HepG2 (cell line): ENCODE data around the gene CD300LF. TPM values are rescaled to one million over a fixed set of nuclear protein-coding genes. Genes with fewer than 3 reads are reported as not detected.
A peak's percentile ranks its signal among the peaks of the same experiment; 100 is the strongest.

Experiments
- CENPBD1 ChIP-seq: sonication (generic); formaldehyde crosslinking; IDR thresholded peaks from 2 replicates; pipeline ENCODE4 v1.8.0; 2022; ENCODE audit warnings: missing genetic modification reagents, low read depth, mild to moderate bottlenecking, borderline replicate concordance
- NFIB ChIP-seq: sonication (generic); formaldehyde crosslinking; IDR thresholded peaks from 2 replicates; pipeline ENCODE4 v1.9.0; 2021; ENCODE audit warnings: missing genetic modification reagents, mild to moderate bottlenecking, borderline replicate concordance
- PAWR ChIP-seq: sonication (generic); formaldehyde crosslinking; IDR thresholded peaks from 2 replicates; pipeline ENCODE4 v1.4.0; 2020; ENCODE audit warnings: missing genetic modification reagents, mild to moderate bottlenecking, borderline replicate concordance
- RFX1 ChIP-seq: fragments of 450-650 bp; IDR thresholded peaks from 2 replicates; pipeline ENCODE4 v1.6.1; 2017
- STAG1 ChIP-seq: sonication (generic); formaldehyde crosslinking; IDR thresholded peaks from 2 replicates; pipeline ENCODE4 v1.4.0; 2020; ENCODE audit warnings: missing genetic modification reagents
- STAT6 ChIP-seq: sonication (generic); formaldehyde crosslinking; IDR thresholded peaks from 2 replicates; pipeline ENCODE4 v1.4.0; 2020; ENCODE audit warnings: missing genetic modification reagents, mild to moderate bottlenecking, borderline replicate concordance
- TOPORS ChIP-seq: sonication (generic); formaldehyde crosslinking; IDR thresholded peaks from 2 replicates; pipeline ENCODE4 v1.8.0; 2023; ENCODE audit warnings: mild to moderate bottlenecking, missing genetic modification reagents
- ZBTB37 ChIP-seq: sonication (generic); formaldehyde crosslinking; IDR thresholded peaks from 2 replicates; pipeline ENCODE4 v1.4.0; 2020; ENCODE audit warnings: mild to moderate bottlenecking, missing genetic modification reagents
- ZNF350 ChIP-seq: sonication (generic); formaldehyde crosslinking; IDR thresholded peaks from 2 replicates; pipeline ENCODE4 v1.4.0; 2020; ENCODE audit warnings: mild to moderate bottlenecking, low read depth, missing genetic modification reagents, borderline replicate concordance
- ZNF510 ChIP-seq: sonication (generic); formaldehyde crosslinking; IDR thresholded peaks from 2 replicates; pipeline ENCODE4 v1.4.0; 2020; ENCODE audit warnings: low read depth, mild to moderate bottlenecking, missing genetic modification reagents
- ZNF589 ChIP-seq: sonication (generic); formaldehyde crosslinking; conservative IDR thresholded peaks from 2 replicates; pipeline ENCODE4 v1.8.0; 2022; ENCODE audit warnings: mild to moderate bottlenecking, moderate library complexity, missing genetic modification reagents
- ZNF773 ChIP-seq: sonication (generic); formaldehyde crosslinking; IDR thresholded peaks from 2 replicates; pipeline ENCODE4 v1.4.0; 2020; ENCODE audit warnings: missing genetic modification reagents, borderline replicate concordance
- polyA plus RNA-seq, 8 experiments: library from polyadenylated mRNA; depleted of rRNA in 3 of 8; stranded (reverse) in 7 of 8; unstranded in 1 of 8; fragments of >200 nt; fragmentation: Illumina TruSeq in 4 of 8; extraction: Trizol in 4 of 8; gene quantifications; 2 replicates each; pipeline versions ENCODE4 v1.2.1 to v1.2.3, GENCODE V29; 2011 to 2016; ENCODE audit warnings: low read depth in 4 of 8, missing spikeins in 1 of 8, mixed read lengths in 1 of 8; ENCODE audit not compliant: insufficient read depth in 1 of 8
- total RNA-seq, 5 experiments: library from RNA; depleted of rRNA; stranded (reverse); fragments of >200 nt; fragmentation: Illumina TruSeq; extraction: Trizol; gene quantifications; 2 replicates each; pipeline ENCODE4 v1.2.3, GENCODE V29; 2016; ENCODE audit warnings: low read depth in 1 of 5
- TF ChIP-seq, protein P1 (sequence below): sonication (generic); formaldehyde crosslinking; IDR thresholded peaks from 2 replicates; pipeline ENCODE4 v1.5.0; 2020; ENCODE audit warnings: mild to moderate bottlenecking, missing genetic modification reagents
- TF ChIP-seq, protein P2 (sequence below): sonication (generic); formaldehyde crosslinking; conservative IDR thresholded peaks from 2 replicates; pipeline ENCODE4 v1.4.0; 2020; ENCODE audit warnings: missing genetic modification reagents
- TF ChIP-seq, protein P3 (sequence below): sonication (generic); formaldehyde crosslinking; IDR thresholded peaks from 2 replicates; pipeline ENCODE4 v1.8.1; 2023; ENCODE audit warnings: mild to moderate bottlenecking, moderate library complexity, missing genetic modification reagents
- TF ChIP-seq, protein P4 (sequence below): sonication (generic); formaldehyde crosslinking; IDR thresholded peaks from 2 replicates; pipeline ENCODE4 v1.8.0; 2022; ENCODE audit warnings: missing genetic modification reagents, mild to moderate bottlenecking, inconsistent platforms, borderline replicate concordance

The CD300LF gene
- total and polyA plus RNA-seq, 2 of the 13 experiments (the other 11 are each of a cell fraction or from before 2014, with no cell fraction given), result not detected

DNA sequence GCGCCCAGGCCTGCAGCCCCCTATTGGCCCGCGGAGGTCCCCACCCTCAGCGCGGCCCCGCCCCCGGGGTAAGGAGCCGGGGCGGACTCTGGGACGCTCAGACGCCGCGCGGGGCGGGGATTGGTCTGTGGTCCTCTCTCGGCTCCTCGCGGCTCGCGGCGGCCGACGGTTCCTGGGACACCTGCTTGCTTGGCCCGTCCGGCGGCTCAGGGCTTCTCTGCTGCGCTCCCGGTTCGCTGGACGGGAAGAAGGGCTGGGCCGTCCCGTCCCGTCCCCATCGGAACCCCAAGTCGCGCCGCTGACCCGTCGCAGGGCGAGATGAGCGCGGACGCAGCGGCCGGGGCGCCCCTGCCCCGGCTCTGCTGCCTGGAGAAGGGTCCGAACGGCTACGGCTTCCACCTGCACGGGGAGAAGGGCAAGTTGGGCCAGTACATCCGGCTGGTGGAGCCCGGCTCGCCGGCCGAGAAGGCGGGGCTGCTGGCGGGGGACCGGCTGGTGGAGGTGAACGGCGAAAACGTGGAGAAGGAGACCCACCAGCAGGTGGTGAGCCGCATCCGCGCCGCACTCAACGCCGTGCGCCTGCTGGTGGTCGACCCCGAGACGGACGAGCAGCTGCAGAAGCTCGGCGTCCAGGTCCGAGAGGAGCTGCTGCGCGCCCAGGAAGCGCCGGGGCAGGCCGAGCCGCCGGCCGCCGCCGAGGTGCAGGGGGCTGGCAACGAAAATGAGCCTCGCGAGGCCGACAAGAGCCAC, 36.0 kb upstream of the CD300LF start, which contains the start of gene NHERF1 (continued):
- no peak for TF ChIP-seq RFX1
- no peak for TF ChIP-seq CENPBD1 (CRISPR knock-in tag)
- no peak for TF ChIP-seq PAWR
- TF ChIP-seq, protein P1, sequence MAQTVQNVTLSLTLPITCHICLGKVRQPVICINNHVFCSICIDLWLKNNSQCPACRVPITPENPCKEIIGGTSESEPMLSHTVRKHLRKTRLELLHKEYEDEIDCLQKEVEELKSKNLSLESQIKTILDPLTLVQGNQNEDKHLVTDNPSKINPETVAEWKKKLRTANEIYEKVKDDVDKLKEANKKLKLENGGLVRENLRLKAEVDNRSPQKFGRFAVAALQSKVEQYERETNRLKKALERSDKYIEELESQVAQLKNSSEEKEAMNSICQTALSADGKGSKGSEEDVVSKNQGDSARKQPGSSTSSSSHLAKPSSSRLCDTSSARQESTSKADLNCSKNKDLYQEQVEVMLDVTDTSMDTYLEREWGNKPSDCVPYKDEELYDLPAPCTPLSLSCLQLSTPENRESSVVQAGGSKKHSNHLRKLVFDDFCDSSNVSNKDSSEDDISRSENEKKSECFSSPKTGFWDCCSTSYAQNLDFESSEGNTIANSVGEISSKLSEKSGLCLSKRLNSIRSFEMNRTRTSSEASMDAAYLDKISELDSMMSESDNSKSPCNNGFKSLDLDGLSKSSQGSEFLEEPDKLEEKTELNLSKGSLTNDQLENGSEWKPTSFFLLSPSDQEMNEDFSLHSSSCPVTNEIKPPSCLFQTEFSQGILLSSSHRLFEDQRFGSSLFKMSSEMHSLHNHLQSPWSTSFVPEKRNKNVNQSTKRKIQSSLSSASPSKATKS (CRISPR knock-in tag), result no peak
- TF ChIP-seq NFIB (CRISPR knock-in tag), result no peak
- peak; percentile 92; the same call in 1 of the 2 replicates for TF ChIP-seq ZNF773 (CRISPR knock-in tag)
- TF ChIP-seq STAT6, result 0 out of 2 replicates have a peak, but pooled peaks have one; percentile 22
- TF ChIP-seq ZNF350 (CRISPR knock-in tag), result peak; percentile 67
- TF ChIP-seq, protein P2, sequence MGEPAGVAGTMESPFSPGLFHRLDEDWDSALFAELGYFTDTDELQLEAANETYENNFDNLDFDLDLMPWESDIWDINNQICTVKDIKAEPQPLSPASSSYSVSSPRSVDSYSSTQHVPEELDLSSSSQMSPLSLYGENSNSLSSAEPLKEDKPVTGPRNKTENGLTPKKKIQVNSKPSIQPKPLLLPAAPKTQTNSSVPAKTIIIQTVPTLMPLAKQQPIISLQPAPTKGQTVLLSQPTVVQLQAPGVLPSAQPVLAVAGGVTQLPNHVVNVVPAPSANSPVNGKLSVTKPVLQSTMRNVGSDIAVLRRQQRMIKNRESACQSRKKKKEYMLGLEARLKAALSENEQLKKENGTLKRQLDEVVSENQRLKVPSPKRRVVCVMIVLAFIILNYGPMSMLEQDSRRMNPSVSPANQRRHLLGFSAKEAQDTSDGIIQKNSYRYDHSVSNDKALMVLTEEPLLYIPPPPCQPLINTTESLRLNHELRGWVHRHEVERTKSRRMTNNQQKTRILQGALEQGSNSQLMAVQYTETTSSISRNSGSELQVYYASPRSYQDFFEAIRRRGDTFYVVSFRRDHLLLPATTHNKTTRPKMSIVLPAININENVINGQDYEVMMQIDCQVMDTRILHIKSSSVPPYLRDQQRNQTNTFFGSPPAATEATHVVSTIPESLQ (CRISPR knock-in tag), result 0 out of 2 replicates have a peak, but pooled peaks have one; percentile 50
- peak; percentile 49; the same call in 1 of the 2 replicates for TF ChIP-seq ZNF510 (CRISPR knock-in tag)
- TF ChIP-seq, protein P3, sequence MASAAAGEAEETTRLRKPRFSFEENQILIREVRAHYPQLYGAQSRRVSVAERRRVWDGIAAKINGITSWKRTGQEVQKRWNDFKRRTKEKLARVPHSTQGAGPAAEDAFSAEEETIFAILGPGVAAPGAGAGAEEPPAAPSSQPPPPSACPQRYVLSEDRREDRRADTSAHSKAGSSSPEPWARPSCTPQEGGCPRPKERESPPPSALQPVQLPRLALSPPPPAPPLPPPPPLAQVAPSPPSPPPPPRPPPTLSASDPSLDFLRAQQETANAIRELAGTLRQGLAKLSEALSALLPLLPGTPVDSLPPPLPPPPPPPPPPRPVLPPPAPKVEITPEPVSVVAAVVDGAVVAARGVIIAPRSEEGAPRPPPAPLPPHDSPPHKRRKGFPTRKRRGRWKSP, result peak; percentile 83; the same call in 1 of the 2 replicates
- no peak for TF ChIP-seq TOPORS
- TF ChIP-seq, protein P4, sequence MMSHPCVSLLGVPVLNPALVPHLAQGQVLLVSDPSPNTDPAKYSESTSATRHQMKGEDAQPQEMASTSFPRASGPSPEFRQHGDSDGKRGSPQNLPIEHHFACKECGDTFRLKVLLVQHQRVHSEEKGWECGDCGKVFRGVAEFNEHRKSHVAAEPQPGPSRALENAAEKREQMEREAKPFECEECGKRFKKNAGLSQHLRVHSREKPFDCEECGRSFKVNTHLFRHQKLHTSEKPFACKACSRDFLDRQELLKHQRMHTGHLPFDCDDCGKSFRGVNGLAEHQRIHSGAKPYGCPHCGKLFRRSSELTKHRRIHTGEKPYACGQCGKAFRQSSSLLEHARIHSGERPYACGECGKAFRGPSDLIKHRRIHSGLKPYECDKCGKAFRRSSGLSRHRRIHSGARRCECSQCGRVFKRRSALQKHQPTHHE (CRISPR knock-in tag), result peak; percentile 98
- peak; percentile 67 for TF ChIP-seq STAG1
- no peak for TF ChIP-seq ZBTB37 (CRISPR knock-in tag)
- 0 out of 2 replicates have a peak, but pooled peaks have one; percentile 46 for TF ChIP-seq ZNF589 (CRISPR knock-in tag)
